Neural progenitor cell (in vitro differentiated cells): ENCODE data around the gene TMEM9B. TPM values are rescaled to one million over a fixed set of nuclear protein-coding genes. Genes with fewer than 3 reads are reported as not detected.
"Not testable (repeated sequence)": the region's sequence is repeated elsewhere in the genome, so short reads cannot be mapped to it uniquely, and the experiment has no call there.

Experiments
- DNase-seq: peaks from one replicate; pipeline ENCODE4 v3.0.0-alpha.2; 2016; ENCODE audit warnings: low spot score
- H2AFZ ChIP-seq: fragments of 200-600 bp; sonication (generic); replicated peaks from 2 replicates; pipeline ENCODE4 v1.6.1; 2016; ENCODE audit warnings: antibody characterized with exemption
- H3F3A ChIP-seq: fragments of 200-600 bp; sonication (generic); 2 replicates; pipeline ENCODE4 v1.6.1; 2016; ENCODE audit warnings: antibody characterized with exemption, low read depth
- H3K27ac ChIP-seq: fragments of 200-600 bp; sonication (generic); 2 replicates; pipeline ENCODE4 v1.5.1; 2016; ENCODE audit warnings: mild to moderate bottlenecking
- H3K27me3 ChIP-seq: fragments of 200-600 bp; sonication (generic); 2 replicates; pipeline ENCODE4 v1.6.1; 2016; ENCODE audit warnings: mild to moderate bottlenecking, moderate library complexity
- H3K36me3 ChIP-seq: fragments of 200-600 bp; sonication (generic); 2 replicates; pipeline ENCODE4 v1.5.1; 2016
- H3K4me1 ChIP-seq: fragments of 200-600 bp; sonication (generic); 2 replicates; pipeline ENCODE4 v1.6.1; 2016; ENCODE audit warnings: mixed run types
- H3K4me2 ChIP-seq: fragments of 200-600 bp; sonication (generic); 2 replicates; pipeline ENCODE4 v1.6.1; 2016
- H3K4me3 ChIP-seq: fragments of 200-600 bp; sonication (generic); 2 replicates; pipeline ENCODE4 v1.5.1; 2016
- H3K79me2 ChIP-seq: fragments of 200-600 bp; sonication (generic); 2 replicates; pipeline ENCODE4 v1.6.1; 2016; ENCODE audit warnings: low read depth
- H3K9ac ChIP-seq: fragments of 200-600 bp; sonication (generic); 2 replicates; pipeline ENCODE4 v1.6.1; 2016
- H3K9me3 ChIP-seq: fragments of 200-600 bp; sonication (generic); 2 replicates; pipeline ENCODE4 v1.5.1; 2016; ENCODE audit warnings: low read depth
- H4K20me1 ChIP-seq: fragments of 200-600 bp; sonication (generic); 2 replicates; pipeline ENCODE4 v1.6.1; 2016; ENCODE audit warnings: low read depth
- H3K27ac Mint-ChIP-seq: 3 replicates; pipeline ENCODE4 v1.8.0; 2021; ENCODE audit warnings: mixed read lengths
- H3K27me3 Mint-ChIP-seq: 2 replicates; pipeline ENCODE4 v1.8.0; 2022; ENCODE audit warnings: low read depth, mild to moderate bottlenecking, inconsistent platforms, moderate library complexity, mixed read lengths; ENCODE audit not compliant: insufficient read depth
- H3K36me3 Mint-ChIP-seq: 3 replicates; pipeline ENCODE4 v1.8.0; 2021; ENCODE audit warnings: mixed read lengths
- H3K4me1 Mint-ChIP-seq: 3 replicates; pipeline ENCODE4 v1.8.0; 2021; ENCODE audit warnings: mixed read lengths
- H3K4me3 Mint-ChIP-seq: 3 replicates; pipeline ENCODE4 v1.8.0; 2021; ENCODE audit warnings: mild to moderate bottlenecking, moderate library complexity, mixed read lengths
- H3K9me3 Mint-ChIP-seq: 3 replicates; pipeline ENCODE4 v1.8.0; 2020; ENCODE audit warnings: mixed read lengths
- EZH2 ChIP-seq: fragments of 200-600 bp; sonication (generic); IDR thresholded peaks from 2 replicates; pipeline ENCODE4 v1.6.1; 2017; ENCODE audit warnings: antibody characterized with exemption, mild to moderate bottlenecking, moderate library complexity
- EZH2phosphoT487 ChIP-seq: fragments of 200-600 bp; sonication (generic); IDR thresholded peaks from 2 replicates; pipeline ENCODE4 v1.6.1; 2017; ENCODE audit warnings: antibody characterized with exemption
- total RNA-seq: library from RNA; depleted of rRNA; stranded (reverse); fragments of >200 nt; gene quantifications from 2 replicates; pipeline ENCODE4 v1.2.3, GENCODE V29; 2015; ENCODE audit warnings: low replicate concordance
- TF ChIP-seq, protein P1 (sequence below): fragments of 200-600 bp; sonication (generic); IDR thresholded peaks from 2 replicates; pipeline ENCODE4 v1.5.1; 2017; ENCODE audit warnings: antibody characterized with exemption, mild to moderate bottlenecking

Gene TMEM9B
- total RNA-seq, result 16.0 and 17.6 TPM in 2 replicates

DNA sequence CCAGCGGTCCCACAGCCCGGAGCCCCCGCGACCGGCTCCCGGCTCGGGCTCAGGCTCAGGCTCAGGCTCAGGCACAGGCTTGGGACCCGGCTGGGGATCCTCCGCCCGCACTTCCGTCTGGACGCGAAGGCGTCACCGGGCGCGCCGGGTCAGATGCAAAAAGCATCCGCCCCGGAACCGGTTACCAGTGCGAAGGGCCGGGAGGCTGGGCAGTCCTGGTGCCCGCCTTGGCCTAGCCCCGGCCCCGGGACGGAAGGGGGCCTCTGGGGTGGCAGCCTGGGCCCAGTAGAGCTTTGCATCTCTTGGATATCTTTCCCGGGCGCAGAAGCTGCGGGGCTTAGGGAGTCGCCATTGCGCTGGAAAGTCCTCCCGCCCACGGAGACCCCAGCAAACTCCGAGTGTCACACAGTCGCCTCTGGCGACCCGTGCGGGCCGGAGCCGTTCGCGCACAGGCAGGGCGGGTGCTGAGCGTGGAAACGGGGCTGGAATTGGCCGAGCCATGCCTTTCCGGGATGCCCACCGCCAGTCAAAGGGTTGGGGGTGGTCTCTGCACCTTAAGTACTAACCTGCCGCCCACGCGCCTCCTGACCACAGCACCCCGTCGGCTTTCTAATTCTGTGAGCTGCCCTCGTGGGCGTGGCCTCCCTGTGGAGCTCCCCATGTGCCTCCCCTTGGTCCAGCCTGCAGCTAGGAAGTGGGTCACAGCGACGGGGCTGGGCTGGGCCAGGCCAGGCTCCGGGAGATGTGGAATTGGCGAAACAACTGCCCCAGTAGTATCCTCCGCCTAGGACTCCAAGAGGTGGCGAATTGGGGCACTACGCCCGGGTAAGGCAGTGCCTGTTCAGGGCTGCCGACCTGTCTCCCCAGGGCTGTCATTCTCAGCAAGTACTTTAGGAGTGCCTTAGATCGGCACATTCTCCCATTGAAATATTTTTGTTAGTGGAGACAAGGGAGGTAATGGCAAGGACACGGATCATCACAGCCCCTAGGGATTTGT, at the start of gene TMEM9B:
TSS of gene TMEM9B (minus strand) at position 119 of the 997 bp plus-strand sequence. CDS start 129 bp downstream, outside the sequence.
- Mint-ChIP-seq H3K4me3 (peak within 1 kb of the TSS; percentile 94), H3K4me1 (peaks cover 25% of the 10 kb centered on the region), H3K36me3 (no peaks in the 10 kb centered on the region), H3K9me3 (no peaks in the 10 kb centered on the region), H3K27me3 (no peaks in the 10 kb centered on the region), H3K27ac (peak within 1 kb of the TSS; percentile 77)
- Histone ChIP-seq H3K4me2 (peak within 1 kb of the TSS; percentile 96), H3K9ac (peak within 1 kb of the TSS; percentile 34), H3K36me3 (no peaks in the 10 kb centered on the region), H3K9me3 (no peaks in the 10 kb centered on the region), H3K27me3 (no peaks in the 10 kb centered on the region), H2AFZ (peak within 1 kb of the TSS; percentile 77), H4K20me1 (no peaks in the 10 kb centered on the region), H3K4me3 (peak within 1 kb of the TSS; percentile 81), H3F3A (peaks cover 25% of the 10 kb centered on the region), H3K27ac (peak within 1 kb of the TSS; percentile 66), H3K79me2 (peaks cover 22% of the 10 kb centered on the region), H3K4me1 (peaks cover 11% of the 10 kb centered on the region)
- TF ChIP-seq EZH2, result no peak
- TF ChIP-seq, protein P1, sequence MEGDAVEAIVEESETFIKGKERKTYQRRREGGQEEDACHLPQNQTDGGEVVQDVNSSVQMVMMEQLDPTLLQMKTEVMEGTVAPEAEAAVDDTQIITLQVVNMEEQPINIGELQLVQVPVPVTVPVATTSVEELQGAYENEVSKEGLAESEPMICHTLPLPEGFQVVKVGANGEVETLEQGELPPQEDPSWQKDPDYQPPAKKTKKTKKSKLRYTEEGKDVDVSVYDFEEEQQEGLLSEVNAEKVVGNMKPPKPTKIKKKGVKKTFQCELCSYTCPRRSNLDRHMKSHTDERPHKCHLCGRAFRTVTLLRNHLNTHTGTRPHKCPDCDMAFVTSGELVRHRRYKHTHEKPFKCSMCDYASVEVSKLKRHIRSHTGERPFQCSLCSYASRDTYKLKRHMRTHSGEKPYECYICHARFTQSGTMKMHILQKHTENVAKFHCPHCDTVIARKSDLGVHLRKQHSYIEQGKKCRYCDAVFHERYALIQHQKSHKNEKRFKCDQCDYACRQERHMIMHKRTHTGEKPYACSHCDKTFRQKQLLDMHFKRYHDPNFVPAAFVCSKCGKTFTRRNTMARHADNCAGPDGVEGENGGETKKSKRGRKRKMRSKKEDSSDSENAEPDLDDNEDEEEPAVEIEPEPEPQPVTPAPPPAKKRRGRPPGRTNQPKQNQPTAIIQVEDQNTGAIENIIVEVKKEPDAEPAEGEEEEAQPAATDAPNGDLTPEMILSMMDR, result no peak
- TF ChIP-seq EZH2phosphoT487, result no peak
- DNase-seq, result peak; percentile 92

DNA sequence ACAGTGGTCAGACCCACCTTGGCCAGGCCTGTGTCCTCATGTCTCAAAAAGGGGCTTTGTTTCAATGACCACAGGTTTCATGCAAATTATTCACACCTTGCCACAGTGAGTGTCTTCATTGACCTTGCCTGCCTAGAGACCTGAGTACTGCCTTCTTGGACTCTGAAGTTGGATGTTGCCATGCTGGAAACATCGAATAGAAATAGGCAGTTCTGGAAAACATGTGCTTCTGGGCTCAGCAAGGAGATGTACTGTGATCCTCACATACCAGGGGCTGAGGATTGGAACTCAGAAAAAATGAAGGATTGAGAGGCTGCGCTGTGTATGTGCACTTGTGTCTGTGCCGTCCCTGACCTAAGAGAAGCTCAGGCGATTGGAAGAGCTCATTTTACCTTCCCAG, 49.1 kb upstream of the TMEM9B start:
- no peak overlapping the region for H3K4me3 Mint-ChIP-seq
- no peaks in the 10 kb centered on the region for H4K20me1 ChIP-seq
- H3K4me3 ChIP-seq, result no peak overlapping the region
- no peak overlapping the region for H3K9ac ChIP-seq
- H3K4me1 ChIP-seq, result peaks cover 15% of the 10 kb centered on the region
- no peak for DNase-seq
- peaks cover 12% of the 10 kb centered on the region for H3K9me3 Mint-ChIP-seq
- peaks cover 3% of the 10 kb centered on the region for H3K27me3 ChIP-seq
- no peaks in the 10 kb centered on the region for H3K36me3 ChIP-seq
- no peaks in the 10 kb centered on the region for H3K9me3 ChIP-seq
- H2AFZ ChIP-seq, result no peak overlapping the region
- no peak for TF ChIP-seq EZH2
- TF ChIP-seq, protein P1, result no peak
- no peak for TF ChIP-seq EZH2phosphoT487
- peaks cover 10% of the 10 kb centered on the region for H3F3A ChIP-seq
- no peak overlapping the region for H3K27ac ChIP-seq
- peaks cover 1% of the 10 kb centered on the region for H3K36me3 Mint-ChIP-seq
- no peaks in the 10 kb centered on the region for H3K27me3 Mint-ChIP-seq
- no peak overlapping the region for H3K27ac Mint-ChIP-seq
- no peaks in the 10 kb centered on the region for H3K79me2 ChIP-seq
- H3K4me1 Mint-ChIP-seq, result peaks cover 5% of the 10 kb centered on the region
- H3K4me2 ChIP-seq, result no peak overlapping the region

DNA sequence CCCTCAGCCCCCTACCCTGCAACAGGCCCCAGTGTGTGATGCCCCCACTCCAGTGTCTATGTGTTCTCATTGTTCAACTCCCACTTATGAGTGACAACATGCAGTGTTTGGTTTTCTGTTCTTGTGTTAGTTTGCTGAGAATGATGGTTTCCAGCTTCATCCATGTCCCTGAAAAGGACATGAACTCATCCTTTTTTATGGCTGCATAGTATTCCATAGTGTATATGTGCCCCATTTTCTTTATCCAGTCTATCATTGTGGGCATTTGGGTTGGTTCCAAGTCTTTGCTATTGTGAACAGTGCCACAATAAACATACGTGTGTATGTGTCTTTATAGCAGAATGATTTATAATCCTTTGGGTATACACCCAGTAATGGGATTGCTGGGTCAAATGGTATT, 45.3 kb upstream of the TMEM9B start:
- H3K4me1 Mint-ChIP-seq, H3K4me3 Mint-ChIP-seq, H3K36me3 Mint-ChIP-seq, H2AFZ ChIP-seq, H3F3A ChIP-seq, H4K20me1 ChIP-seq, H3K27ac Mint-ChIP-seq, H3K4me2 ChIP-seq, H3K79me2 ChIP-seq, H3K36me3 ChIP-seq, H3K4me1 ChIP-seq, DNase-seq, H3K9me3 ChIP-seq, H3K9ac ChIP-seq, H3K27ac ChIP-seq, H3K4me3 ChIP-seq: not testable (repeated sequence)
- H3K9me3 Mint-ChIP-seq, result peaks cover 12% of the 10 kb centered on the region
- H3K27me3 ChIP-seq, result peaks cover 36% of the 10 kb centered on the region
- peaks cover 24% of the 10 kb centered on the region for H3K27me3 Mint-ChIP-seq

DNA sequence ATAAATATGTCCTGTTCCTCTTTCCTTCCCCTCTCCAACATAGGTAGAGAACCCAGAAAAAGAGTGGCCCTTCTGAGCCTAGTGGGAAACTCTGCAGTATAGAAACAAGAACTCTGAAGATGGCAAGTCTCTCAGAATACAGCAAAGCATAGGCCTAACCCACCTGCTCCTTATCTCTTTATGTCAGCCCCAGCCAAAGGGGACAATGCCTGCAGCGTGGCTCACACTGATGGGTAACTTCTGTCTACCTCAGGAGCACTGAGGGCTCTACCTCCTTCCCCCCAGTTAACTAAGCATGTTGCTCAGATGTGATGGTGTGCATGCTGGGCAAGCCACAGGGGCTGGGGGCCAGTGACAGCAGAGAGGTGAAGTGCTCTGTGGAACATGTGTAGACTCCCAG, 44.4 kb upstream of the TMEM9B start:
- H4K20me1 ChIP-seq, result no peaks in the 10 kb centered on the region
- no peaks in the 10 kb centered on the region for H3K36me3 ChIP-seq
- H3K4me3 ChIP-seq, result no peak overlapping the region
- TF ChIP-seq EZH2phosphoT487, result no peak
- H3K79me2 ChIP-seq, result no peaks in the 10 kb centered on the region
- H3K4me2 ChIP-seq, result no peak overlapping the region
- peaks cover 14% of the 10 kb centered on the region for H3F3A ChIP-seq
- peaks cover 6% of the 10 kb centered on the region for H3K4me1 ChIP-seq
- Mint-ChIP-seq H3K36me3 (peaks cover 3% of the 10 kb centered on the region), H3K9me3 (peaks cover 12% of the 10 kb centered on the region), H3K4me1 (peaks cover 7% of the 10 kb centered on the region), H3K27ac (no peak overlapping the region), H3K27me3 (peaks cover 24% of the 10 kb centered on the region), H3K4me3 (no peak overlapping the region)
- DNase-seq, result no peak
- peaks cover 45% of the 10 kb centered on the region for H3K27me3 ChIP-seq
- no peak overlapping the region for H3K27ac ChIP-seq
- H2AFZ ChIP-seq, result no peak overlapping the region
- H3K9ac ChIP-seq, result no peak overlapping the region
- no peaks in the 10 kb centered on the region for H3K9me3 ChIP-seq
